ENCODE measurements around the gene FBXW8. TPM values are rescaled to one million over a fixed set of nuclear protein-coding genes. Genes with fewer than 3 reads are reported as not detected.

Gene FBXW8
- total and polyA plus RNA-seq, 2 donors (not counting 3 experiments of a cell fraction or from before 2014, with no cell fraction given), result 15.4 TPM

DNA sequence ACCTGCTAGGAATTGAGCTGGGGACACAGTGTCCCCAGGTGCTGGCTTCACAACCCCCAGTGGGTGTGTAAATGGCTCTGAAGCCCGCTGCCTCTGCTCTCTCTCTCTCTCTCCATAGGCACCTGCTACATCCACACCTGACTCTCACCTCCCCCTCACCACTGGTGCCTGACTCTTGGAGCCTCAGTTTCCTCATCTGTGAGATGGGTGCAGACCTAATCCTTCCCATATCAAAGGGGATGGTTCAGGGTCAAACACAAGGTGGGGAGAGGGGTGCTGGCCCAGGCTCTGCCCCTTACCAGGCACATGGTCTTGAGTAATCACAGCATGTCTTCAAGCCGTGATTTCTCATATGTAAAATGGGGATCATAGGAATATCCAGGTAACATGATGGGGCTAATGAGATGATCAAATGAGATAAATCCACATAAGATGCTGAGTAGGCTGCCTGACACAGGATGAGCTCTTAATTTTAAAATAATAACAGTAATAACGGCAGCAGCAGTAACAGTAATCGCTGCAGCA lies 150.9 kb downstream of the FBXW8 start:
- Histone ChIP-seq H2AFZ (ENCODE audit: low read depth, low read length) (no peak overlapping the region), H3K79me2 (ENCODE audit: control insufficient read depth, insufficient read depth, low read length) (no peaks in the 10 kb centered on the region), H3K9ac (replicated peaks; ENCODE audit: extremely low read depth, insufficient read depth, low read length) (no peak overlapping the region), H3K9me3 (replicated peaks; ENCODE audit: control insufficient read depth, insufficient read depth, low read length) (no peaks in the 10 kb centered on the region), H3K4me1 (ENCODE audit: control insufficient read depth, extremely low read depth, insufficient read depth, low read length) (no peaks in the 10 kb centered on the region), H3K27ac (ENCODE audit: insufficient read depth, low read depth, low read length) (no peak overlapping the region), H3K4me3 (replicated peaks in 1 of 3; ENCODE audit: insufficient read depth in 1 of 3, low read depth in 1 of 3, low read length in 3 of 3) (no peak overlapping the region), H3K4me2 (ENCODE audit: insufficient read depth, low read length) (no peak overlapping the region), H4K20me1 (replicated peaks; ENCODE audit: control insufficient read depth, extremely low read depth, insufficient read depth, low read length) (no peaks in the 10 kb centered on the region), H3K27me3 (ENCODE audit: control insufficient read depth in 2 of 2, insufficient read depth in 2 of 2, low read length in 2 of 2) (no peaks in the 10 kb centered on the region), H3K9me1 (replicated peaks; ENCODE audit: control insufficient read depth, extremely low read depth, insufficient read depth, low read length) (no peaks in the 10 kb centered on the region), H3K36me3 (ENCODE audit: control insufficient read depth in 2 of 2, extremely low read depth in 1 of 2, insufficient read depth in 2 of 2, low read length in 2 of 2) (no peaks in the 10 kb centered on the region)
- no TSS peak for BruUV-seq (replicated peaks)
- intact Hi-C loops (cut with micrococcal nuclease), result no loop called here
- TF ChIP-seq MYC (IDR thresholded peaks at IDR 0.05; ENCODE audit: low read depth, low read length), result no peak
- no peak for TF ChIP-seq POLR2AphosphoS5 (IDR thresholded peaks at IDR 0.05; ENCODE audit: insufficient read depth, low read depth, low read length)
- TF ChIP-seq, protein P1, sequence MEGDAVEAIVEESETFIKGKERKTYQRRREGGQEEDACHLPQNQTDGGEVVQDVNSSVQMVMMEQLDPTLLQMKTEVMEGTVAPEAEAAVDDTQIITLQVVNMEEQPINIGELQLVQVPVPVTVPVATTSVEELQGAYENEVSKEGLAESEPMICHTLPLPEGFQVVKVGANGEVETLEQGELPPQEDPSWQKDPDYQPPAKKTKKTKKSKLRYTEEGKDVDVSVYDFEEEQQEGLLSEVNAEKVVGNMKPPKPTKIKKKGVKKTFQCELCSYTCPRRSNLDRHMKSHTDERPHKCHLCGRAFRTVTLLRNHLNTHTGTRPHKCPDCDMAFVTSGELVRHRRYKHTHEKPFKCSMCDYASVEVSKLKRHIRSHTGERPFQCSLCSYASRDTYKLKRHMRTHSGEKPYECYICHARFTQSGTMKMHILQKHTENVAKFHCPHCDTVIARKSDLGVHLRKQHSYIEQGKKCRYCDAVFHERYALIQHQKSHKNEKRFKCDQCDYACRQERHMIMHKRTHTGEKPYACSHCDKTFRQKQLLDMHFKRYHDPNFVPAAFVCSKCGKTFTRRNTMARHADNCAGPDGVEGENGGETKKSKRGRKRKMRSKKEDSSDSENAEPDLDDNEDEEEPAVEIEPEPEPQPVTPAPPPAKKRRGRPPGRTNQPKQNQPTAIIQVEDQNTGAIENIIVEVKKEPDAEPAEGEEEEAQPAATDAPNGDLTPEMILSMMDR (IDR thresholded peaks at IDR 0.05; ENCODE audit: extremely low read depth in 1 of 2, insufficient read depth in 1 of 2, low read depth in 1 of 2, low read length in 2 of 2), result no peak
- no peak for TF ChIP-seq FOS (IDR thresholded peaks at IDR 0.05; ENCODE audit: borderline replicate concordance, insufficient read depth, low read length)
- no peak for TF ChIP-seq EZH2 (IDR thresholded peaks at IDR 0.05; ENCODE audit: borderline replicate concordance, low read depth, low read length, severe bottlenecking)
- no peak for TF ChIP-seq JUN (IDR thresholded peaks at IDR 0.05; ENCODE audit: borderline replicate concordance, insufficient read depth, insufficient read length, low read depth)
- TF ChIP-seq GATA2 (IDR thresholded peaks at IDR 0.05; ENCODE audit: insufficient read depth, insufficient read length, low read depth, low read length), result no peak
- TF ChIP-seq, protein P2, sequence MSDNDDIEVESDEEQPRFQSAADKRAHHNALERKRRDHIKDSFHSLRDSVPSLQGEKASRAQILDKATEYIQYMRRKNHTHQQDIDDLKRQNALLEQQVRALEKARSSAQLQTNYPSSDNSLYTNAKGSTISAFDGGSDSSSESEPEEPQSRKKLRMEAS (IDR thresholded peaks at IDR 0.05; ENCODE audit: insufficient read depth, insufficient read length), result no peak
- no peak for TF ChIP-seq POLR2A (IDR thresholded peaks at IDR 0.05; ENCODE audit: low read depth, low read length)
- ChIA-PET POLR2A (no interaction called here), CTCF (no interaction called here)
- no peak for FAIRE-seq
- no peak for DNase-seq (ENCODE audit: low read depth, low spot score)
- dilution Hi-C loops (cut with MboI; ENCODE audit: extremely low pct_ligation_motif_present, low sequenced_read_pairs), result no loop called here

Measured in endothelial cell of umbilical vein (primary cell).